ENCODE data around the gene HHATL. TPM values are rescaled to one million over a fixed set of nuclear protein-coding genes. Genes with fewer than 3 reads are reported as not detected.

HHATL gene, protein sequence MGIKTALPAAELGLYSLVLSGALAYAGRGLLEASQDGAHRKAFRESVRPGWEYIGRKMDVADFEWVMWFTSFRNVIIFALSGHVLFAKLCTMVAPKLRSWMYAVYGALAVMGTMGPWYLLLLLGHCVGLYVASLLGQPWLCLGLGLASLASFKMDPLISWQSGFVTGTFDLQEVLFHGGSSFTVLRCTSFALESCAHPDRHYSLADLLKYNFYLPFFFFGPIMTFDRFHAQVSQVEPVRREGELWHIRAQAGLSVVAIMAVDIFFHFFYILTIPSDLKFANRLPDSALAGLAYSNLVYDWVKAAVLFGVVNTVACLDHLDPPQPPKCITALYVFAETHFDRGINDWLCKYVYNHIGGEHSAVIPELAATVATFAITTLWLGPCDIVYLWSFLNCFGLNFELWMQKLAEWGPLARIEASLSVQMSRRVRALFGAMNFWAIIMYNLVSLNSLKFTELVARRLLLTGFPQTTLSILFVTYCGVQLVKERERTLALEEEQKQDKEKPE
- total RNA-seq, result 1 to 10 TPM in 2 of 4 donors, under 1 TPM in 1, not detected in 1; 0.34 to 6.1 (median 1.5) TPM

DNA sequence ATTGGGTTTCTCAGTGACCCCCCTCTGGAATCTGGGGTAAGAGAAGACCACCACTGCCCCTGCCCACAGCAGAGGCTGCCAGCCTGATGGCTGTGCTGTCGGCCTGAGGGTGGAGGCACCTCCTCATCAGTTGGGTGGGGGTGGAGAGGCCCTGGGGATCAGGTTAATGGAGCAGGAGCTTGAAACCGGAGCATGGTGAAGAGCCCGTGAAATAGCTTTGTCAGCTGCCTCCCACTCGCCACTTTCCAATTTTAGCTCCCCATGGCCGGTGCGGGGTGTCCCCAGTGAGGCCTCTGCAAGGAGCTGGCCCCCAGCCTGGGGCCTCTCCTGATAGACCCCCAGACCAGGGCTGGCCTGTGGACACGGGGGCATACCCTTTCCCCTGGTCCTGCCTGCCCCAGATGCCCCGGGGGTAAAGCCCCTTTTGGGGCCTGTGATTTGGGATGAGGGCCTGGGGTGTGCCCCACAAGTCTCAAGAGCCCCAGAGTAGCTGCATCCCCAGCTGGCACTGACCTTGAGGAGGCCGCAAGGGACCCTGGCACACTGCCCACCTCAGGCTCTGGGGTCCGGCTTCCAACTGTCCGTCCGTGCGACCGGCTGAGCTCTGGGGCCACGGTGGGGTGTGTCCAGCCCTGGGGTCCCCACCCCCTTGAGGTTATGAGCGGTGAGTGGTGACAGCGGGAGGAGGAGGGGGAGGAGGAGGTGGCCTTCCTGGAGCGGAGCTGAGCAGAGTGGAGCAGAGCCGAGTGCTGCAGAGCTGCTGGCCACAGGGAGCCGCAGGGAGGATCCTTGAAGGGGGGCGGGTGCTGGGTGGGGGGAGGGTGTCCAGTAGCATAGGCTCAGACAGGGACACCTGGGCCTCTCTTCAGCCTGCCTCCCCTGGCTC lies at the start of gene HHATL:
HHATL (minus strand) TSS at position 733 of the 886 bp plus-strand sequence. CDS start 1,972 bp downstream, outside the sequence.
- intact Hi-C loops (cut with DNase I; ENCODE audit: low total_unique reads), result no loop called here
- DNase-seq (ENCODE audit: low spot score in 2 of 2), result peak in 1 of 2 donors; percentile 86
- TF ChIP-seq POLR2A (IDR thresholded peaks at IDR 0.05), result no peak
- TF ChIP-seq, protein P1, sequence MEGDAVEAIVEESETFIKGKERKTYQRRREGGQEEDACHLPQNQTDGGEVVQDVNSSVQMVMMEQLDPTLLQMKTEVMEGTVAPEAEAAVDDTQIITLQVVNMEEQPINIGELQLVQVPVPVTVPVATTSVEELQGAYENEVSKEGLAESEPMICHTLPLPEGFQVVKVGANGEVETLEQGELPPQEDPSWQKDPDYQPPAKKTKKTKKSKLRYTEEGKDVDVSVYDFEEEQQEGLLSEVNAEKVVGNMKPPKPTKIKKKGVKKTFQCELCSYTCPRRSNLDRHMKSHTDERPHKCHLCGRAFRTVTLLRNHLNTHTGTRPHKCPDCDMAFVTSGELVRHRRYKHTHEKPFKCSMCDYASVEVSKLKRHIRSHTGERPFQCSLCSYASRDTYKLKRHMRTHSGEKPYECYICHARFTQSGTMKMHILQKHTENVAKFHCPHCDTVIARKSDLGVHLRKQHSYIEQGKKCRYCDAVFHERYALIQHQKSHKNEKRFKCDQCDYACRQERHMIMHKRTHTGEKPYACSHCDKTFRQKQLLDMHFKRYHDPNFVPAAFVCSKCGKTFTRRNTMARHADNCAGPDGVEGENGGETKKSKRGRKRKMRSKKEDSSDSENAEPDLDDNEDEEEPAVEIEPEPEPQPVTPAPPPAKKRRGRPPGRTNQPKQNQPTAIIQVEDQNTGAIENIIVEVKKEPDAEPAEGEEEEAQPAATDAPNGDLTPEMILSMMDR (IDR thresholded peaks at IDR 0.05), result no peak
- 69 to 72% methylated on average over 12 to 21 of the region's 21 CpGs for WGBS, 2 donors
- no peak within 1 kb of the TSS for H3K4me3 ChIP-seq (ENCODE audit: low read depth, poor library complexity, severe bottlenecking)

DNA sequence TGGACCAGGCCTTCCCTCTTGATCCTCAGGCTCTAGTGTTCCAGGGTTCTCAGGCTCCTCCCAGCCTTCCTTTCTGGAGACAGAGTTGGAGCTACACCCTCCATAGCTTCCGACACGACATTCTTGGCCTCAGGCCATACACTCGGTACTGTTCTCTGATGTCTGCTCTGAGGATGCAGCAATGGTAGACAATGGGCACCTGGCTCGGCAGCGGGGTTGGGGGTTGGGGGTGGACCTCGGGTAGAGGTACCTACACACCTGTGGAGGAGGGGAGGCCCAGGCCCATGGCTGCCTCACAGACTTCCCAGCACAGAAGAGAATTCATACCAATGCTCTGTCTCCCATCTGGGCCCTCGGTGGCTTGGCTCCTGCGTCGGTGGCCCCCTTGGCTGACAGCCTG lies 49.0 kb upstream of the HHATL start:
- 39 to 66% methylated on average over 9 of the region's 9 CpGs for WGBS, 2 donors
- peak in 1 of 2 donors; percentile 80 for DNase-seq (ENCODE audit: low spot score in 2 of 2)

DNA sequence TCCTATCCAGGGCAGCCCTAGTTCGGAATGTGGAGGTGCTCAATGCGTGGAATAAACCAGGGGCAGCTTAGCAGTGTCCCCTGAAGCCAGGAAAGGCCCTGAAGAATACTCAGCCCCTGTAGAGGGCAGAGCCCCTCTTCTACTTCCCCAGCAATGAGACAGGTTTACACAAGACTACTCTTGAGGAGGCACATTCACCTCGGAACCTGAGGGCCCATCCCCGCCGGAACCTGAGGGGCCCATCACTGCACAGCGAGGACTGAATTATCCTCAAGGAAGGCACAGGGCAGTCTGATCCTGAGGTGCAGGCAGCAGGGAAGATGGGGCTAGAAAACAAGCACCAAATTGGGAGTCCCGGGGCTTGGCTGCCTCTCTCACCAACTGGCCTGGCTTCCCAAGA lies 48.2 kb upstream of the HHATL start:
- intact Hi-C loops (cut with DNase I; ENCODE audit: low total_unique reads), result no loop called here
- TF ChIP-seq, protein P1 (IDR thresholded peaks at IDR 0.05), result no peak
- TF ChIP-seq POLR2A (IDR thresholded peaks at IDR 0.05), result no peak

More for the DNA sequence above, 49.0 kb upstream of the HHATL start:
- H3K4me3 ChIP-seq (ENCODE audit: low read depth, poor library complexity, severe bottlenecking), result no peak overlapping the region
- intact Hi-C loops (cut with DNase I; ENCODE audit: low total_unique reads), result no loop called here
- TF ChIP-seq, protein P1 (IDR thresholded peaks at IDR 0.05), result no peak
- TF ChIP-seq POLR2A (IDR thresholded peaks at IDR 0.05), result no peak

DNA sequence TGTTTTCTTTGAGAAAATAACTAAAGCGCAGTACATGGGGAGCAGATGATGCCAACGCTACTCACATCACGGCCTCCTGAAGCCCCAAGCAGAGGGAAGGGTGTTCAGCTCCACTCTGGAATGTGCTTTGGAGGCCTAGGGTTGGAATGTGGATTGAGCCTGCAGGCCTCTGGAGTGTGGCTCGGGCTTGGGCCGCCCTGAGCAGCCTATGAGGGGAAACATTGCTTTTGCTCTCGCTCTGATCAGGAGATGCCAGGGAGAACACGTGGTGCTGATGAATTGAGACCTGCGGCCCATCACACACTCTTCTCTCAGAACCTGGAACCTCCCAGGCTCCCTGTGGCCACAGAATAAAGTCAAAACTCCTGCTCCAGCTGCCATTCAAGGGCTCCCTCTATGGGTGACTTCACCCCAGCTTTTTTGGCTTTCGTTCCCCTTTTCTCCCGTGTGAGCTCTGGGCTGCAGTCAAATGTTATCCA lies 47.2 kb upstream of the HHATL start:
- DNase-seq (ENCODE audit: low spot score in 2 of 2), result peak in 1 of 2 donors; percentile 81
- TF ChIP-seq, protein P1 (IDR thresholded peaks at IDR 0.05), result no peak
- no peak for TF ChIP-seq POLR2A (IDR thresholded peaks at IDR 0.05)
- H3K4me3 ChIP-seq (ENCODE audit: low read depth, poor library complexity, severe bottlenecking), result no peak overlapping the region
- intact Hi-C loops (cut with DNase I; ENCODE audit: low total_unique reads), result no loop called here
- whole genome bisulfite sequencing, 2 donors, result 56 to 60% methylated on average over 10 of the region's 10 CpGs

More for the DNA sequence above, 48.2 kb upstream of the HHATL start:
- peak in 1 of 2 donors; percentile 54 for DNase-seq (ENCODE audit: low spot score in 2 of 2)
- H3K4me3 ChIP-seq (ENCODE audit: low read depth, poor library complexity, severe bottlenecking), result no peak overlapping the region
- WGBS, 2 donors, result 94 to 98% methylated on average over 6 to 7 of the region's 7 CpGs

DNA sequence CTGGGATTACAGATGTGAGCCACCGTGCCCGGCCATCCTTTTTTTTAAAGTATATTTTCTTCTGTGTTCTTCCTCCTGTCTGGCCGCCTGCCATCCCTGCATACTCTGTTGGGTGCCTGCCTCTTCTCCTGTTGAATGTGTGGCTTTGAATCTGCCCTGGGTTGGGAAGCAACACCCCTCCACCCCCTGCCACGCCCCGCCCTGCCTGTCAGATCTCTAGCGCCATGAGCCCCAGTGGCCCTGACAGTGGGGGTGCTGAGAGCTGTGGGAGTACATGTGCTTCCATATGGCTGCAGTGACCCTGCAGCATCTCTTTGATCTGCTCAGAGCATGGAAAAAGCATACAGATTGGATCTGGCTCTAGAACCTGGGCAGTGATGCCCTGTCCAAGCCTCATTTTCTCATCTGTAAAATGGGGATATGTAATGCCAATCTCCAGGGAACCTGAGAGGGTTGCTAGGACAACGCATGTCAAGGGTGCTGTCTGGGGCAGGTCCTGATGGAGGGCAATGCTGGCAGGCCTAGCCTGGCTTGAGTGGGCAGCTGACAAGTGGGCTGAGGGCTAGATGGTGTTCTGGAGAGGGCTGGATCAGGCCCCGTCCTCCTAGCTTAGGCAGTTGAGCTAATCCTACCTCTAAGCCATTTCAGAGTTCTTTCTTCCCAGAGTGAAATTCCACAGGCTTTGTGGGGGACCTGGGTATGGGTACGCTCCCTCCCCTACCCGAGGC lies 46.6 kb upstream of the HHATL start:
- peak in 1 of 2 donors; percentile 85 for DNase-seq (ENCODE audit: low spot score in 2 of 2)
- TF ChIP-seq, protein P1 (IDR thresholded peaks at IDR 0.05), result no peak
- intact Hi-C loops (cut with DNase I; ENCODE audit: low total_unique reads), result no loop called here
- 76 to 81% methylated on average over 10 of the region's 10 CpGs for WGBS, 2 donors
- H3K4me3 ChIP-seq (ENCODE audit: low read depth, poor library complexity, severe bottlenecking), result no peak overlapping the region
